Measurements from ENCODE around the gene CDC42BPG. TPM values are rescaled to one million over a fixed set of nuclear protein-coding genes. Genes with fewer than 3 reads are reported as not detected.

Gene CDC42BPG, protein sequence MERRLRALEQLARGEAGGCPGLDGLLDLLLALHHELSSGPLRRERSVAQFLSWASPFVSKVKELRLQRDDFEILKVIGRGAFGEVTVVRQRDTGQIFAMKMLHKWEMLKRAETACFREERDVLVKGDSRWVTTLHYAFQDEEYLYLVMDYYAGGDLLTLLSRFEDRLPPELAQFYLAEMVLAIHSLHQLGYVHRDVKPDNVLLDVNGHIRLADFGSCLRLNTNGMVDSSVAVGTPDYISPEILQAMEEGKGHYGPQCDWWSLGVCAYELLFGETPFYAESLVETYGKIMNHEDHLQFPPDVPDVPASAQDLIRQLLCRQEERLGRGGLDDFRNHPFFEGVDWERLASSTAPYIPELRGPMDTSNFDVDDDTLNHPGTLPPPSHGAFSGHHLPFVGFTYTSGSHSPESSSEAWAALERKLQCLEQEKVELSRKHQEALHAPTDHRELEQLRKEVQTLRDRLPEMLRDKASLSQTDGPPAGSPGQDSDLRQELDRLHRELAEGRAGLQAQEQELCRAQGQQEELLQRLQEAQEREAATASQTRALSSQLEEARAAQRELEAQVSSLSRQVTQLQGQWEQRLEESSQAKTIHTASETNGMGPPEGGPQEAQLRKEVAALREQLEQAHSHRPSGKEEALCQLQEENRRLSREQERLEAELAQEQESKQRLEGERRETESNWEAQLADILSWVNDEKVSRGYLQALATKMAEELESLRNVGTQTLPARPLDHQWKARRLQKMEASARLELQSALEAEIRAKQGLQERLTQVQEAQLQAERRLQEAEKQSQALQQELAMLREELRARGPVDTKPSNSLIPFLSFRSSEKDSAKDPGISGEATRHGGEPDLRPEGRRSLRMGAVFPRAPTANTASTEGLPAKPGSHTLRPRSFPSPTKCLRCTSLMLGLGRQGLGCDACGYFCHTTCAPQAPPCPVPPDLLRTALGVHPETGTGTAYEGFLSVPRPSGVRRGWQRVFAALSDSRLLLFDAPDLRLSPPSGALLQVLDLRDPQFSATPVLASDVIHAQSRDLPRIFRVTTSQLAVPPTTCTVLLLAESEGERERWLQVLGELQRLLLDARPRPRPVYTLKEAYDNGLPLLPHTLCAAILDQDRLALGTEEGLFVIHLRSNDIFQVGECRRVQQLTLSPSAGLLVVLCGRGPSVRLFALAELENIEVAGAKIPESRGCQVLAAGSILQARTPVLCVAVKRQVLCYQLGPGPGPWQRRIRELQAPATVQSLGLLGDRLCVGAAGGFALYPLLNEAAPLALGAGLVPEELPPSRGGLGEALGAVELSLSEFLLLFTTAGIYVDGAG (N-terminal part only)
- total RNA-seq = 37.1 TPM

DNA sequence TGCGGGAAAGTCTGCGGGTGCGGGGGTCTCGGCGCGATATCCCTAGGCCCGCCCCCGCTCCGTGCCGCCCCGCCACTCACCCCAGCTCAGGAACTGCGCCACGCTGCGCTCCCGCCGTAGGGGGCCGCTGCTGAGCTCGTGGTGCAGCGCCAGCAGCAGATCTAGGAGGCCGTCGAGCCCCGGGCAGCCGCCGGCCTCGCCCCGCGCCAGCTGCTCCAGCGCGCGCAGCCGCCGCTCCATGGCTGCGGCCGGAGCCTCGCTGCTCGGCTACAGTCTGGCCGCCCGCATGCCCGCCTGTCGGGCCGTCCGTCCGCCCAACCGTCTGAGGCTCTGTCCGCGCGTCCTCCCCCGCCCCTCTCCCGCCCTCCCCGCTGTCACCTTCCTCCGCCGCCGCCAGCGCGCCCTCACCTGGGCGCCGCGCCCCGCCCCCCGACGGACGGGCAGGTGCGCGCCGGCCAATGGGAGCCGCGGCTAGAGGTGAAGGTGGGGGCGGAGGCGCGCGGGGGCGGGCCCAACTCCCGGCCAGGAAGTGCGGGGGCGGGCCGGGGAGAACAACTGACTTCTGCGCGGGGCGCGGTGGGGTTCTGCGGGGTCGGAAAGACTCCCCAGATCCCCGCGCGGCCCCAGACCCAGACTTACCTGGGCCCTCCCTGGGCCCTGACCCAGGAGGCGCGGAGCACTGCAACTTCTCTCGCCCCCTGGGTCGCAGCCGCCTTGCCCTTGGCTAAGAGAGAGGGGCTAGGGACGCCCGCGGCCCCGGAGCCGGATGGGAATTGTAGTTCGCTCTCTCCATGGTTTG, at the start of gene CDC42BPG:
TSS of gene CDC42BPG (minus strand) at position 324 of the 799 bp plus-strand sequence. CDS start at position 240, 84 bp downstream.
- DNase-seq (ENCODE audit: low spot score) = peak; percentile 78

DNA sequence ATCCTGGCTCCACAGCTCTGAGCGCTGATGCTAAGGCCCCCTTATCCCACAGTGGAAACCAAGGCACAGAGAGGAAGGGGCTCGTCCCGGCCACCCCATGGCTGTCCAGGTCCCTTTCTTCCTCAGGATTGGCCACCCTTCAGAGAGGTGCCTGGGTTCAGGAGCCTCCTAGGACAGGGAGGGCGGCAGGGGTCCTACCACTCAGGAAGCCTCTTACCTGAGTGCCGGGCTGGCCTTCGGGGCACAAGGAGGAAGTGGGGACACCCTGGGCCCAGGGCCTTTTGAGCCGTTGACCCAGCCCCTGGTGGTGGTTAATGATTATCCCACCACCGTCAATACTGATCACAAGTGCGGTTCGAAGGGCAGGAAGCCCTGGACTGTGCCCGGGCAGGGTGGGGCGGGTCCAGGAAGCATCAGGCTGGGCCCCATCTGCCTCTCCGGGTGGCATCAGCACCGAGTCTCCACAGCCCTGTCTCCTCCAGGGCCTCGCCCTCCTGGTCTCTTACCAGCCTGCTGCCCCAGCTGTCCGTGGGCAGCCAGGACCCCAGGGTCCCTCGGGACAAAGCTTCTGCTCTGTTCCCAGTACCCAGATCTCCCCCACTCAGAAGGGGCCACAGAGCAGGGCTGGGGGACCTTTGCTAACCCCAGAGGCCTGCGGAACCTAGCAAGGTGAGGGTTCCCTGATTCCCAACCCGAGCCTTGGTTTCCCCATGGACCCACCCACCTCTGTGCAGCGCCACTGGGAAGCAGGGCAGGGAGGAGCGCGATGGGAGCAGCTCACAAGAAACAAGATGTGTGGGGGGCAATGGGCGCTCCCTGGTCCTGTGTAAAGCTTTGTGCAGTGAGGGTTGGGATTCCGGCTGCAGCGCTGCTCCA, 49.0 kb upstream of the CDC42BPG start:
- DNase-seq (ENCODE audit: low spot score) = peak; percentile 88

DNA sequence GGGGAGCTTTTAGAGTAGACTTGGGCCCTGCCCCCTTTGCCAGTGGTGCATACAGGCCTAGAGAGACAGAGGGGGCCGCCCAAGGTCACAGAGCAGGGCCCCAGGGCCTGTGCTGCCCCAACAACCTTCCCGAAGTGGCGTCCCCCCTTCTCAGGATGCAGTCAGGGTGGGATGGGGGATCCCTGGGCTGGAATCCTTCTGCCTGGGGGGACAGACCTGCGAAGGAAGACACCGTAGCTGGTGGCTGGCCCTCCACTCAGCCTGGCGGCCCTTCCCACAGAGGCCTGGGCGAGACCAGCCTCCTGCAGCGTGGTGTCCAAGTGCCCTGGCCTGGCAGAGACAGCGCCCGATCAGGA, 48.4 kb upstream of the CDC42BPG start:
- no peak for DNase-seq (ENCODE audit: low spot score)

DNA sequence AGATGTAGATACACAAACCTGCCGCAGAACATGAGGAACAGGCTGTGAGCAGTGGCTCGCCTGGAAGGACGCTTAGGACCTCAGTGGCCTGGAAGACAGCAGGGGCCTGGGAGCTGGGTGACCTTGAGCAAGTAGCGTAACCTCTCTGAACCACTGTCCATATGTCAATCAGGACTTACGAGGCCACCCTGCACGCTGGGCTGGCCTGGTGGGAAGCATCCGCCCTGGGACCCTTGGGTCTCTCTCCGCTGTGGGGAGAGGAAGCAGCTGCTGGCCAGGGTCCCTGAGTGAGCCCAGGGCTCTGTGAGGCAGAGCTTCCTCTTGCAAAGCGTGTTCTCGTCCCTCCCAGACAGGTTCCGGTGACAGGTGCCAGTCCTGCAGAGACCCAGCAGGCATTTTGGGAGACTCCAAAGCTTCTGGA, 48.0 kb upstream of the CDC42BPG start:
- no peak for DNase-seq (ENCODE audit: low spot score)

DNA sequence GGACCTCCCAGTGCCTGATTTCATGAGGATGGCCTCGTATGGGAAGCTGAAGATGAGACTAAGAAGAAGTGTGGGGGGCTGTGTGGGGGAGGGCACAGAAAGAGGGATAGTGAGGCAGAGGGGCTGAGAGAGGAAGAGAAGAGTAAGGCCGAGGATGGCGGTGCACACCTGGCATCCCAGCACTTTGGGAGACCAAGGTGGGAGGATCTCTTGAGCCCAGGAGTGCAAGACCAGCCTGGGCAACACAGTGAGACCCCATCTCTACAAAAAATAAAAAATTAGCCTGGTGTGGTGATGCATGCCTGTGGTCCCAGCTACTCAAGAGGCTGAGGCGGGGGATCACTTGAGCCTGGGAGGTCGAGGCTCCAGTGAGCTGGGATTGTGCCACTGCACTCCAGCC, 47.4 kb upstream of the CDC42BPG start:
- no peak for DNase-seq (ENCODE audit: low spot score)

DNA sequence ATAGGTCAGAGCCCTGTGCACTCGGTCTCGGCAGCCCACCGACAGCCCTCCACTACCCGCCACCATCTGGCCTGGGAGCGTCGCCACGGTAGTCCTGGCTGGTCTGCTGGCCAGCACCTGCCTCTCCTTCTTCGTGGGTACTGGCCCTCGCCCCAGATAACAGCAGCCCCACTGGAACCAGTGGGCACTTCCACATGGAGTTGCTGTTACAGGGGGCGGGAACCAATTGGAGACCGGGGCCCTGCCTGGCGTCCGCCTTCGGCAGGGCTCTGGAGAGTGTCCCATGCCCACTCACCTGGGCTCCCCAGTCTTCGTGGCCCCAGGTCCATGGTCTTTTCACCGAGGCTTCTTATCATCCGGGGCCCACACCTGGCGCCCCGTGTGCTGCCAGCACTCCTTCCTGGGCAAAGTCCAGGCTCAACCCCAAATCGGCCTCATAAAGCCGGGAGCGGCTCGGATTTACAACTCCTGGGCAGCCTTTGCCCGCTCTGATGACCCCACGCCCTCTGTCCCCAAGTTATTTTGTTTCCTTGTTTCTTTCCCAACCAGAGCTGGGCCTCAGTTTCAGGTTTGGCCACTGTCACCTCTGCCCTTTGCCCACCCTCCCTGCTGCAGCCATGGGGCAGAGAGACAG, 46.9 kb upstream of the CDC42BPG start:
- DNase-seq (ENCODE audit: low spot score) = no peak

DNA sequence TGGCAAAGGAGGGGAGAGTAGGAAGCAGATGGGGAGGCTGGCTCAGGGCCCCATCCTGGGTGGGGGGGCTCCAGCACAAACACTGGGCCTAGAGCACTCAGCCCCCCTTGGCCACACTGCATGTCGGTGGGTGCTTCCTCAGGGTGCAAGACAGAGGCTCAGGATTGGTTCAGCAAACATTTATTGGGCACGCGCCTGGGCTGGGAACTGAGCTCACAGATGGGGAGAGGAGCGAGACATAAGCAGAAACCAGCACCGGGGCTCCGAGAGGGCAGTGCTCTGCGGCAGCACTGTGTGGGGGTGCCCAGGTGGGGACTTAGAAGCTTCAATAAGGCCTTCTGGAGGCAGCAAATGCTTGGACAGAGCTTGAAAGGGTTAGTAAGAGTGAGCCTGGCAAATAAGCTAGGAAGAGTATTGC, 46.1 kb upstream of the CDC42BPG start:
- DNase-seq (ENCODE audit: low spot score) = no peak

DNA sequence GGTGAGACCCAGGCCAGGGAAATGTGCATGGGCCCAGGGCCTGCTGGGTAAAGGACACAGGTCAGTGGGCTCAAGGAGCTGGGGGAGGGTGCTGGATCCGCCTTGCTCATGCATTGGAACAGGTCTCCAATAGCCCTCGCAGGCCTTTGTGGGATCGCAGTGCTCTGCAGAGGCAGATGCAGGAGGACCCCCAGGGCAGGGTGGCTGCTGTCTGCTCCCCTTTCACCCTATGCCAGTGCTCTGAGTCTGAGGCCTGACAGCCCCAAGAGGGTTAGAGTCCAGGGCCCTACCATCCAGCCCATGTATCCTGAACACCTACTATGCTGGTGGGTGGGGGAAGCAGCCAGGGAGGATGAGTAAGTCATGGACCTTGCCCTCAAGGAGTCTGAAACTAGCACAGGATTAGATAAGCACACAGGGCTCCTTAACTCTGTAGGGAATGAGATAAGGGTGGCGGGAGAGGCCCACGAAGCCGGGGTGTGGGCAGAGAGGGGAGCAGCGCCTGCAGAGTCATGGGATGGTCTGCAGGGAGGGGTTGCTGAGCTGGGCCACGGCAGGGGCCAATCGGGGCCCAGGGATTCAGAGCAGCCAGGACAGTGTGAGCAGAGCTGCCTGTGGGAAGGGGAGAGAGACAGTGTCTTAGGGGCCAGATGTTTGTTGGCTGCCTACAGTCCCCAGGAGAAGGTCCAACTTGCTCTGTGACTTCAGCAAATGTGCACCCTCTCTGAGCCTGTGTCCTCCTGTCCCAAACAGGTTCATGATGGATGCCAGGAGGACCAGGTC, 44.5 kb upstream of the CDC42BPG start:
- peak; percentile 77 for DNase-seq (ENCODE audit: low spot score)

DNA sequence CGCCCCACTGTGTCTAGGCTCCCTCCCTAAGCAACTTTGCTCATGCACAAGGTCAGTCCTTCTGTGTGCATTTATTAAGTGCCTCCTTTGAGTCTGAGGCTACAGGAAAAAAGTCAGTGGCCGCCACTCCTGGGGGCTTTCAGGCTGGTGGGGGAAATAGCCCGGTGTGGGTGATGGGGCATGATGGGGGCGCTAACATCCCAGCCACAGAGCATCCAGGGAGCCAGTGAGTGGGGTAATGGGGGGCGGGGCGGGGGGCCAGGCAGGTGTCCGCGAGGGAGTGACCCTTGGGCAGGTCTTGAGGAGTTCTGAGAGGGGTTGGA, 43.9 kb upstream of the CDC42BPG start:
- DNase-seq (ENCODE audit: low spot score) = no peak

DNA sequence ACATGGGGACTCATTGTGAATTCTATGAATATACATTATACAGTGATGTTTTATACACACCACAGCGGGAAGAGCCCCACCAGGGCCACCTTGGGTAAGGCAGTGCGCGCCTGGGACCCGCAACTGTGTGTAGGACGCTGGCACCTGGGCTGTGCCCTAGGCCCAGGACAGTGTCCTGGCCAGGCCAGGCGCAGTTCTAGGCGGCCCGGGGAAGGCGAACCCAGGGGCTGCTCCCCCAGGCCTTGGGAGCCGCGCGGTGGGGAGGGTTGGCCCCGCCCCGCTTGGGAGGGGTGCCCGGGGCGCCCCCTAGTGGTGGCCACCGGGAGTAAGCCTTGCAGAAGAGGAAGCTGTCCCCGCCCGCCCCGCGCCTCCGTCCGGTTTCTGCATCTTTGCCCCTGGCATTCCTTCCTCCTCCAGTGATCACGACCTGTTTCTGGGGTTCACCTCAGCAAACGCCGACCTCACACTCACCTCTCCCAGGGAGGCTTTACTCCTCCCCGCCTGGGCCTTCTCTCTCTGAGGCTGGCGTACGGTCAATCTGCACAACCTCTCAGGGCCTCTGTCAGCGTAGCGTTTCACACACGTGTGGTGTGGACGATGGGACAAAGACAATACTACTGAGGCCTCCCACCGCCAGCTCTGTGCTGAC, 43.4 kb upstream of the CDC42BPG start:
- peak; percentile 80 for DNase-seq (ENCODE audit: low spot score)

DNA sequence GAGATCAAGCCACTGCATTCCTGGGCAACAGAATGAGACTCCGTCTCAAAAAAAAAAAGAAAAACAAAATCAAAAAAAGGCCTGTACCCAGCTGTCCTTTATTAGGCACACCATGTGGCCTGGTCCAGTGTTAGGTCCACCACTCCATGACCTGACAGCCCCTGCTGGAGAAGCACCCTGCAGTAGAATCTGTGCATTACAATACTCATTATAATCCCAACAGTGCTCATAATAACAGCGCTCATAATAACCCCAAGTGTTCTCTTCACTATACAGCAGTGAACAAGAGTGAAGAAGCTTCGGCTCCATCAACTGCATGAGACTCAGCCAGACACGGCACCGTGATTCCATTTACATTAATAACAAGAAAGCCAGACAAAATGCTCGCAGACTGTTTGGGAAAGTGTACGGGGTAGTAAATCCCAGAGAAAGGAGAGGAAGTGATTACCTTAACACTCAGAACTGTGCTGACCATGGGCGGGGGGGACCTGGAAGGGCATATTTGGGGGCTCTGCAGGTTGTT, 42.8 kb upstream of the CDC42BPG start:
- no peak for DNase-seq (ENCODE audit: low spot score)

DNA sequence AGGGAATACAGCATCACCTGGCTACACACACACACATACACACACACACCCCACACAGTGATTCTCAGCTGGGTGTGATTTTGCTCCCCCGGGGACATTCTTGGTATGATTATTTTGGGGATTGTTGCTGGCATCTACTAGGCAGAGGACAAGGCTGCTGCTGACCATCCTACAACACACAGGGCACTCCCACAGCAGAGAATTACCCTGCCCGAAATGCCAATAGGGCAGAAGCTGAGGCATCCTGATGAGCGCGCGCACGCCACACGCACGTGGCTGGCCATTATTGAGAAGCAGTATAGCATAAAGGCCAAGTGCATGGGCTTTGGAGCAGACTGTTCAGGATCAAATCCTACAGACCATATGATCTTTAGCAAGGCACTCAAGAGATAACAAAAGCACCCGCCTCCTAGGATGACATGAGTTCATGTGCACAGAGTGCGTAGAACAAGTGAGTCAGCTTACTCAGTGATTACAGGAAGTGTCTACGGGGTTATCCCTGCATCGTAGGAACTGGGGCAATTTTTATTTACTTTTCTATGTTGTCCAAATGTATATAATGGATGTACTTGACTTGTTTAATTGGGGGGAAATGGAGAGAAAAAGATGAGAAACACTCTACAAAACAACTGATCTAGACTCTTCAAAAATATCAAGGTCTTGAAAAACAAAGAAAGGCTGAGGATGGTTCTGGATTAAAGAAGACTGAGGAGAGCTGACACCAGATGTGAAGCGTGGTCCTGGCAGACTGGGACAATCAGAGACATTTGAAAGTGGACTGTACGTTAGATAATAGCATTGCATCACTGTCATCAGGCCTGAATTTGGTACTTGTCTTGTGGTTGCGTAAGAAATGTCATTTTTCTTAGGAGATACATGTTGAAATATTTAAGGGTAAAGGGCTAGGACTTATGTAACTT, 41.2 kb upstream of the CDC42BPG start:
- peak; percentile 53 for DNase-seq (ENCODE audit: low spot score)

DNA sequence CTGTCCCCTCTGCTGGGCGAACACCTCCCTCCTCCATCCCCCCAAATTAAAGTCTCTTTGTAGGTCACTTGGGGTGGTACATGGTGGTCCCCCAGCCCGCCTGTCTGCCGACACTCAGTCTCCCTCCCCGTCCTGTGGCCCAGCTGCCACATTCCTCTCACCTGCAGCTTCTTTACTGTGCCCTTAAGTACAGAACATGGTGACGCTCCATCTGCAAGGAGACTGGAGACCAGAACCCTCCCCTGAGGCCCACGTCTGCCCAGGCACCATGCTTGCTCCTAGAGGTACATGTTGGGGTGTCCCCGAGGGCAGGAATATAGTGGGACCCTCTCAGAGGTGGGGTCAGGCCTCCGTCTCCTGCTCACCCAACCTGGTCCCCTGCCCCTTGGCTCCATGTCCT, 39.6 kb upstream of the CDC42BPG start:
- DNase-seq (ENCODE audit: low spot score) = no peak

DNA sequence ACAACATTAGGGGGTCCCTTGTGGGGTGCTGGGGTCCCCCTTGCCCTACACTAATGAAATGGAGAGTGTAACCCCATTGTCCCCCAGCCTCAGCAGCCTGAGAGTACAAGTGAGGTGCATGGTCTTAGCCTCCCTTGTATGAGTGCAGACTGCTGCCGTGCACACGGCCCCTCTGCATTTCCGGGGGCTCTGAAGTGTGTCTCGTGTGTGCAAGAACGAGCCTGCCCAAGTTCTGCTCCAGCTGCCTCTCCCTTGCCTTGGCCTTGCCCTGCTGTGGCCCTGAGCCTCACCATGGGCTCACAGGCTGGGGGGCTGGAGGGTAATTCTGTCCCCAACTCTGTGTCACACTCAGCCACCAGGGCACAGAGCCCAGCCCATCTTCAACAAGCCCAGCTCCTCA, 39.1 kb upstream of the CDC42BPG start:
- DNase-seq (ENCODE audit: low spot score) = no peak

DNA sequence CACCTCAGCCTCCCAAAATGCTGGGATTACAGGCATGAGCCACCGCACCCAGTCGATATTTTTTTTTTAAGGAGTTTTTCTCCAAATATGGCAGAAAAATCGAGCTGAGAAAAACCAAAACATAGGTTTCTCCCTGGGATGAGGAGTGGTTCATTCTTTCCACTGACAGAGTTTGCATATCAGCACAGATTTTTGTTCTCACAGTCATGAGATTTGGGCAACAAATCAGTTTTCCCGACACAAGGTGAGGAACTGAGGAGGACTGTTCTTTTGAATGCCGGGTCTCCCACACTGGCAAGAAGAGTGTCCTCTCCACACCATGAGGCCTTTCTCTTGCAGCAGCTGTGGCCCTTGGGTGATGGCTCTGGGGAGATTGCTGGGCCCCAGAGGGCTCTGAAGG, 37.8 kb upstream of the CDC42BPG start:
- no peak for DNase-seq (ENCODE audit: low spot score)

DNA sequence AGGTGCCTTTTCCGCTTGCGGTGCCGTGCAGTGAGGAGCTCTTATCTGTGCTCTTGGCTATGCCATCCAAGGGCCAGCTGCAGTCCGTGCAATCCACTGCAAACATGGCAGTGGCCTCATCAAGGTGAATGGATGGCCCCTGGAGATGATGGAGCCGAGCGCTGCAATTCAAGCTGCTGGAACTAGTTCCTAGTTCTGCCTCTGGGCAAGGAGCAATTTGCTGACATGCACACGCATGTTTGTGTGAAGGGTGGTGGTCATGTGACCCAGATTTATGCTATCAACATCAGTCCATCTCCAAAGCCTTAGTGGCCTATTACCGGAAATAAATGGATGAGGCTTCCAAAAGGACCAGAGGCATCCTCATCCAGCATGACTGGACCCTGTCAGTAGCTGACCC, 37.0 kb upstream of the CDC42BPG start:
- no peak for DNase-seq (ENCODE audit: low spot score)
